Epithelial cell of esophagus (primary cell): Measurements from ENCODE around the gene ATXN1.

ENCODE experiments used
- DNase-seq: peaks from one replicate; pipeline ENCODE4 v3.0.0; 2010; ENCODE audit warnings: low read depth
- H3K4me3 ChIP-seq: 2 replicates; pipeline ENCODE4 v1.5.1; 2011; ENCODE audit warnings: mild to moderate bottlenecking, low read length, control low read depth
- TF ChIP-seq, protein P1 (sequence below): IDR thresholded peaks from 2 replicates; pipeline ENCODE4 v1.5.1; 2011; ENCODE audit warnings: low read depth, mild to moderate bottlenecking, low read length, control low read depth, inconsistent platforms; ENCODE audit not compliant: insufficient read depth; ENCODE audit errors: missing control alignments

Gene ATXN1

GRCh38 chr6:16761471-16762267 lies 409 bp upstream of the ATXN1 start:
- peak; percentile 89 for DNase-seq
- H3K4me3 ChIP-seq: peak overlapping the region; percentile 61

GRCh38 chr6:16759646-16760515 lies 1.4 kb downstream of the ATXN1 start:
- peak; percentile 87 for DNase-seq
- peak overlapping the region; percentile 61 for H3K4me3 ChIP-seq
- TF ChIP-seq, protein P1, sequence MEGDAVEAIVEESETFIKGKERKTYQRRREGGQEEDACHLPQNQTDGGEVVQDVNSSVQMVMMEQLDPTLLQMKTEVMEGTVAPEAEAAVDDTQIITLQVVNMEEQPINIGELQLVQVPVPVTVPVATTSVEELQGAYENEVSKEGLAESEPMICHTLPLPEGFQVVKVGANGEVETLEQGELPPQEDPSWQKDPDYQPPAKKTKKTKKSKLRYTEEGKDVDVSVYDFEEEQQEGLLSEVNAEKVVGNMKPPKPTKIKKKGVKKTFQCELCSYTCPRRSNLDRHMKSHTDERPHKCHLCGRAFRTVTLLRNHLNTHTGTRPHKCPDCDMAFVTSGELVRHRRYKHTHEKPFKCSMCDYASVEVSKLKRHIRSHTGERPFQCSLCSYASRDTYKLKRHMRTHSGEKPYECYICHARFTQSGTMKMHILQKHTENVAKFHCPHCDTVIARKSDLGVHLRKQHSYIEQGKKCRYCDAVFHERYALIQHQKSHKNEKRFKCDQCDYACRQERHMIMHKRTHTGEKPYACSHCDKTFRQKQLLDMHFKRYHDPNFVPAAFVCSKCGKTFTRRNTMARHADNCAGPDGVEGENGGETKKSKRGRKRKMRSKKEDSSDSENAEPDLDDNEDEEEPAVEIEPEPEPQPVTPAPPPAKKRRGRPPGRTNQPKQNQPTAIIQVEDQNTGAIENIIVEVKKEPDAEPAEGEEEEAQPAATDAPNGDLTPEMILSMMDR: peak; percentile 4

More at GRCh38 chr6:16761471-16762267, 409 bp upstream of the ATXN1 start:
- TF ChIP-seq, protein P1: peak; percentile 1

DNA sequence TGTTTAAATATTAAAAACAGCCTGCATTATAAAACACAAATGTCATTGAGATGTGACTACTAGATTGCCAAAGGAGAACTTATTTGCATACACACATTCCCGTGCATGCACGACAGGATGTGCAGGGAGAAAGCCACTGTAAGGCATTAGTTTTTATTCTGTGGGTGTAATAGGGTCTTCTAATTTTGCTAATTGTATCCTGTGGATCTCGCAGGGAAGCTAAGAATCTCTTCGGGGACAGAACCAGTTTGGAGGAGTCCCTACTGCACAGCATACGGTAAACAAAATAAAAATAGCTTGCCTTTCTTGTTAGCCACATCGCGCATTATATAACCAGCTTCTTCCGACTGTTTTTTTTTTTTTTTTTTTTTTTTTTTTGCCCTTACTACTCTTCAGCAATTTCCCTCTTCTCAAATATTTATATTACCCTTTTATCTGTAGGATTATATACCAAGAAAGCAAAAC lies 2.0 kb downstream of the ATXN1 start:
- TF ChIP-seq, protein P1: no peak
- DNase-seq: no peak

DNA sequence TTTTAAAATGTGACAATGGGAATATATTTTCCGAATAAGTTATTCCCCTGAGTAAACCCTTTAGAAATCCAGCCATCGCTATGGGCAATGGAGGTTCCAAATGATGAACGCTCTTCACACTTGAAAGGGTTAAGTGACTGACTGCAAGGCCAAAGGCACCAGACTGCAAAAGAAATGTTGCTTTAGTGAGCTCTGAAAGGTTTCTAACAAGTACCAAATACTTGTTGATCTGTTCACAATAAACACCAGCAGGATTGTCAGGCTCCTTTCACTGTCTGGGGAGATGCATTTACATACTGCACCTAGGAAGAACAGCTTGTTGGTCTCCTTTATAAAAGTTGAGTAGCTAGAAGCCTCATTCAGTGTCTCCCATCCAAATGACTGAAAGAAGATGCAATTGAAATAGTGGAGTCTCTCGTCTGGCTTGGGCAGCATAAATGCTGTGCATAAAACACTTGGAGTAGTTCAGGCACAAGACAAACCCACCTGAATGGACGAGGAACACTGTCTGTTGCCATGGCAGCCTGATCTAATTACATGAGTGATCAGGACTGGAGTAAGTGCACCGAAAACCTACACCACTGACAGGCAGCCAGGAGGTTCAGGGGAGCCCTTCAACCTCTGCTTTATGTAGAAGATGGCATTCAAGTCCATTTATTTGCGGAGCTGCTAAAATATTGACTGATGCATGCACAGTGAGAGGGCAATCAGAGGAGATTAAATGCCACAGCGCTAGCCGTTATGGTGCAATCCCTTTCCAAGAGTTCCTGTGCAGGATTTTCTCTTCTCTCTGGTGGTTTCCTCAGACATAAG lies 2.9 kb downstream of the ATXN1 start:
- H3K4me3 ChIP-seq: no peak overlapping the region
- TF ChIP-seq, protein P1: no peak
- DNase-seq: no peak

More for the DNA sequence above, 2.0 kb downstream of the ATXN1 start:
- peak overlapping the region; percentile 61 for H3K4me3 ChIP-seq

- H3K4me3 ChIP-seq: no peak overlapping the region
- TF ChIP-seq, protein P1: no peak
- no peak for DNase-seq
Measured at GRCh38 chr6:16757332-16757731, 3.9 kb downstream of the ATXN1 start.

- TF ChIP-seq, protein P1: no peak
- no peak overlapping the region for H3K4me3 ChIP-seq
- DNase-seq: peak; percentile 53
Measured at GRCh38 chr6:16756660-16757255, 4.5 kb downstream of the ATXN1 start.
